Gastroesophageal sphincter (tissue), 4 donors: ENCODE data around the gene PPOX. TPM values are rescaled to one million over a fixed set of nuclear protein-coding genes. Genes with fewer than 3 reads are reported as not detected.

ENCODE experiments used
- ATAC-seq: fragments of 150-250 bp; one replicate; pipeline ENCODE4 v1.9.1; 2016; ENCODE audit warnings: mild to moderate bottlenecking, moderate library complexity
- H3K27ac ChIP-seq, 4 donors: fragments of 200-600 bp; sonication (generic) in 3 of 4; 1 replicate in 3 of 4; 2 replicates in 1 of 4; pipeline ENCODE4 v1.5.1; 2016 to 2019
- H3K27me3 ChIP-seq: fragments of 200-600 bp; sonication (generic); one replicate; pipeline ENCODE4 v1.5.1; 2019
- H3K36me3 ChIP-seq, 2 donors: fragments of 200-600 bp; sonication (generic); one replicate each; pipeline ENCODE4 v1.5.1; 2019; ENCODE audit warnings: control low read depth in 1 of 2
- H3K4me1 ChIP-seq, 3 donors: fragments of 200-600 bp; sonication (generic); 1 replicate in 2 of 3; 2 replicates in 1 of 3; pipeline ENCODE4 v1.5.1; 2016 to 2019; ENCODE audit warnings: control low read depth in 2 of 3
- H3K4me3 ChIP-seq, 2 donors: fragments of 200-600 bp; sonication (generic); one replicate each; pipeline ENCODE4 v1.5.1; 2019; ENCODE audit warnings: mild to moderate bottlenecking in 1 of 2, moderate library complexity in 1 of 2
- H3K9me3 ChIP-seq, 3 donors: fragments of 200-600 bp; sonication (generic); one replicate each; pipeline ENCODE4 v1.5.1; 2017 to 2019; ENCODE audit warnings: control low read depth in 2 of 3
- EP300 ChIP-seq: sonication (generic); formaldehyde crosslinking; IDR thresholded peaks from one replicate; pipeline ENCODE4 v1.6.1; 2017; ENCODE audit warnings: antibody characterized with exemption, mild to moderate bottlenecking
- POLR2A ChIP-seq, 2 donors: fragments of 450-650 bp; IDR thresholded peaks; one replicate each; pipeline ENCODE4 v1.6.1; 2017; ENCODE audit warnings: antibody characterized with exemption in 2 of 2, mild to moderate bottlenecking in 2 of 2, moderate library complexity in 1 of 2
- POLR2AphosphoS5 ChIP-seq: sonication (generic); formaldehyde crosslinking; IDR thresholded peaks from one replicate; pipeline ENCODE4 v1.6.1; 2017; ENCODE audit warnings: antibody characterized with exemption
- WGBS, 2 donors: methylation state at CpG; one replicate each; pipeline ENCODE4 v1.1.5; 2018; ENCODE audit warnings: low coverage in 1 of 2; 5-methylcytosine and 5-hydroxymethylcytosine counted together
- total RNA-seq, 4 donors: library from RNA; depleted of rRNA; stranded (reverse); fragments of >200 nt; gene quantifications; one replicate each; pipeline ENCODE4 v1.1.0, GENCODE V29; 2016
- TF ChIP-seq, protein P1 (sequence below), 4 experiments: fragments of 200-600 bp in 2 of 4; fragments of 450-650 bp in 2 of 4; sonication (generic) in 1 of 4; IDR thresholded peaks; one replicate each; pipeline ENCODE4 v1.5.1; 2017 to 2019; ENCODE audit warnings: antibody characterized with exemption in 4 of 4, mild to moderate bottlenecking in 2 of 4, moderate library complexity in 2 of 4

Gene PPOX
- total RNA-seq, 4 donors from 2014 or later: 10.5 to 27.4 (median 17.6) TPM

DNA sequence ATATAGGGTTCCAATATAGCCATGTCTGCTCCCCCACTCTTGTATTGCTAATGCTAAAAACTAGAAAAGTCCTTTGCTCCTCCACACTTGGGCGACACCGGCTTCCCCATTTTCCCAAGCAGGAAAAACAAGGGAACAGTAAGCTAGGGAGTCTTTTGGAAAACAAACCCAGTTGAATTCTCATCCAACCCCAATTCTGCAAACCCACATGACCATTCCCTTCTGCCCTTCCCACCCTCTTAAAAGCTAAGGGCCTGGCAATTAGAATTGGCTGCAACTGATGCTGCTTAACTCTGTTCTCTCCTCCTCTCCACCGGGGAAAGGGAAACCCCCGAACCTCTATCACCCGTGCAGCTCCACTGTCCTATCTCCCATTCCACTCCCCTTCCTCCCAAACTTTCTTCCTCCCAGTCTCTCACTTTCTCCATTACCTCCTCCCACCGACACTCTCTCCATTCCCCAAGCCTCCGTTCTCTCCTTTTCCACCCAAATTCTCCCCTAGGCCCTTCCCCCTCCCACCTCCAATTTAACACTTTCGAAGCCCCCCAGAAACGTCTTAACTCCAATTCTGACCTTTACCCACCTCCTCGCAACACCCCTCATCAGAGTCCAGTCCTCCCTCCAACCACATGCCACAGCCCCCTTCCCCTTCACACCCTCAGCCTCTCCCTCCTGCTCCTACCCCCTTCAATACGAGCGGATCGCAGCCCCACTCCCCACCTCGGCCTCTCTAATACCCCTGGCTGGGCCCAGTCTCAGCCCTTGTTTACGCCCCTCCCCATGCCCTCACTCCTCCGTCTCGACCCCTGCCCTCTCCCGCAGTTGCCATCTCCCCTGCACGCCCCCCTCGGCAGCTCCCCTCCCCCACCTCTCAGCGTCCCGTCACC lies 34.5 kb upstream of the PPOX start:
- Histone ChIP-seq H3K9me3 (no peaks in the 10 kb centered on the region), H3K4me1 (peaks cover 5 to 65% (median 25%) of the 10 kb centered on the region in 3 donors), H3K27me3 (no peaks in the 10 kb centered on the region), H3K36me3 (peaks cover 0 to 27% of the 10 kb centered on the region in 2 donors), H3K27ac (peak overlapping the region; percentile 76 to 98 (median 95)), H3K4me3 (peak overlapping the region; percentile 55 to 76)
- TF ChIP-seq POLR2AphosphoS5: no peak
- no peak for TF ChIP-seq EP300
- TF ChIP-seq POLR2A (IDR thresholded peaks at IDR 0.05): no peak
- TF ChIP-seq, protein P1, sequence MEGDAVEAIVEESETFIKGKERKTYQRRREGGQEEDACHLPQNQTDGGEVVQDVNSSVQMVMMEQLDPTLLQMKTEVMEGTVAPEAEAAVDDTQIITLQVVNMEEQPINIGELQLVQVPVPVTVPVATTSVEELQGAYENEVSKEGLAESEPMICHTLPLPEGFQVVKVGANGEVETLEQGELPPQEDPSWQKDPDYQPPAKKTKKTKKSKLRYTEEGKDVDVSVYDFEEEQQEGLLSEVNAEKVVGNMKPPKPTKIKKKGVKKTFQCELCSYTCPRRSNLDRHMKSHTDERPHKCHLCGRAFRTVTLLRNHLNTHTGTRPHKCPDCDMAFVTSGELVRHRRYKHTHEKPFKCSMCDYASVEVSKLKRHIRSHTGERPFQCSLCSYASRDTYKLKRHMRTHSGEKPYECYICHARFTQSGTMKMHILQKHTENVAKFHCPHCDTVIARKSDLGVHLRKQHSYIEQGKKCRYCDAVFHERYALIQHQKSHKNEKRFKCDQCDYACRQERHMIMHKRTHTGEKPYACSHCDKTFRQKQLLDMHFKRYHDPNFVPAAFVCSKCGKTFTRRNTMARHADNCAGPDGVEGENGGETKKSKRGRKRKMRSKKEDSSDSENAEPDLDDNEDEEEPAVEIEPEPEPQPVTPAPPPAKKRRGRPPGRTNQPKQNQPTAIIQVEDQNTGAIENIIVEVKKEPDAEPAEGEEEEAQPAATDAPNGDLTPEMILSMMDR (IDR thresholded peaks at IDR 0.05): no peak
- peak; percentile 0 for ATAC-seq
- 1 to 2% methylated on average over 13 to 18 of the region's 22 CpGs for WGBS, 2 donors

- Histone ChIP-seq H3K27me3 (no peaks in the 10 kb centered on the region), H3K9me3 (no peaks in the 10 kb centered on the region), H3K4me1 (peaks cover 5 to 58% (median 24%) of the 10 kb centered on the region in 3 donors), H3K36me3 (peaks cover 0 to 23% of the 10 kb centered on the region in 2 donors), H3K27ac (peak within 1 kb of the TSS; percentile 76 to 98 (median 95)), H3K4me3 (peak within 1 kb of the TSS; percentile 55 to 76)
- TF ChIP-seq POLR2A (IDR thresholded peaks at IDR 0.05) (peak; percentile 51 to 65), POLR2AphosphoS5 (peak; percentile 58), EP300 (no peak)
- TF ChIP-seq, protein P1 (IDR thresholded peaks at IDR 0.05): peak in 2 of 4 experiments; percentile 15 to 18
- ATAC-seq: peak; percentile 97
- WGBS, 2 donors: 0% methylated on average over 6 to 14 of the region's 68 CpGs
Measured at GRCh38 chr1:161132410-161133219, 33.6 kb upstream of the PPOX start, which contains the start of gene DEDD. DEDD (minus strand) TSS chr1:161132667; CDS start chr1:161124462, 8,205 bp downstream.

GRCh38 chr1:161133220-161133740 lies 32.9 kb upstream of the PPOX start:
- H3K36me3 ChIP-seq: peaks cover 0 to 17% of the 10 kb centered on the region in 2 donors
- ATAC-seq: no peak
- no peaks in the 10 kb centered on the region for H3K27me3 ChIP-seq
- peaks cover 5 to 56% (median 19%) of the 10 kb centered on the region in 3 donors for H3K4me1 ChIP-seq
- TF ChIP-seq, protein P1 (IDR thresholded peaks at IDR 0.05): no peak
- no peak for TF ChIP-seq EP300
- no peak for TF ChIP-seq POLR2A (IDR thresholded peaks at IDR 0.05)
- no peak for TF ChIP-seq POLR2AphosphoS5
- peak overlapping the region; percentile 55 to 76 for H3K4me3 ChIP-seq
- no peaks in the 10 kb centered on the region for H3K9me3 ChIP-seq
- 3% methylated on average over 10 to 11 of the region's 11 CpGs for whole genome bisulfite sequencing, 2 donors
- peak overlapping the region; percentile 76 to 98 (median 95) for H3K27ac ChIP-seq

DNA sequence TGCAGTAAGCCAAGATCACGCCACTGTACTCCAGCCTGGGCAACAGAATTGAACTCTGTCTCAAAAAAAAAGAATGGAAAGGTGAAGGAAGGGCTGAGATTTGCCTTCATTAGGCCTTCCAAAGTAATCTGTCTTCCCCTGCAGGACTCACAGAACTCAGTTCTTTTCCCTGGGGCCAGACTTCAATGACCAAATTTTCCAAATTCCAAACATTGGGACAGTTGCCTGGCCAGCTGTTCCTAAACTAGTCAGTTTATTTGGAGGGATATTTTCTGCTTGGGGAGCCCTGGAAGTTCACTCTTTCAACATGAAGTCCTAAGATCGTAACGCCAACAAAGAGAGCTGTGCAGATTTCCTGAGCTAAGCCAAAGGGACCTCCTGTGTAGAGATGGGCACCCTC lies 28.3 kb upstream of the PPOX start:
- Histone ChIP-seq H3K4me3 (no peak overlapping the region), H3K27me3 (no peaks in the 10 kb centered on the region), H3K27ac (peak overlapping the region in 1 of 4 donors; percentile 0), H3K36me3 (no peaks in the 10 kb centered on the region), H3K9me3 (no peaks in the 10 kb centered on the region), H3K4me1 (peaks cover 5 to 28% (median 10%) of the 10 kb centered on the region in 3 donors)
- no peak for ATAC-seq
- no peak for TF ChIP-seq POLR2A (IDR thresholded peaks at IDR 0.05)
- no peak for TF ChIP-seq POLR2AphosphoS5
- TF ChIP-seq, protein P1 (IDR thresholded peaks at IDR 0.05): no peak
- TF ChIP-seq EP300: no peak
- 69% methylated on average over 3 of the region's 3 CpGs; no CpG with 5 or more reads in 1 of the 2 donors for whole genome bisulfite sequencing, 2 donors
